NCI-H524 (cell line): Measurements from ENCODE around the gene NOXA1.
A peak's percentile ranks its signal among the peaks of the same experiment; 100 is the strongest.
"Not testable (repeated sequence)": the region's sequence is repeated elsewhere in the genome, so short reads cannot be mapped to it uniquely, and the experiment has no call there.

Experiments
- DNase-seq, 2 experiments: peaks; one replicate each; lab custom pipeline; 2025; lab: John Stamatoyannopoulos, UW

Gene NOXA1

GRCh38 chr9:137422604-137423513 lies at the start of gene NOXA1, which contains the start of gene EXD3:
TSS of gene NOXA1 (plus strand) at chr9:137423393. CDS start at chr9:137423530, 137 bp downstream.
TSS of gene EXD3 (minus strand) at chr9:137423162. CDS start at chr9:137395357, 27,805 bp downstream.
- peak; percentile 80 to 93 for DNase-seq

- DNase-seq = no peak
These were observed 49.6 kb upstream of the NOXA1 start for GRCh38 chr9:137373611-137373980.

GRCh38 chr9:137374131-137374845 lies 48.9 kb upstream of the NOXA1 start:
- no peak for DNase-seq

- no peak for DNase-seq
These were observed 47.7 kb upstream of the NOXA1 start for GRCh38 chr9:137375321-137376058.

- DNase-seq = no peak
These were observed 46.8 kb upstream of the NOXA1 start for GRCh38 chr9:137376386-137376785.

- DNase-seq = not testable (repeated sequence)
These were observed 44.3 kb upstream of the NOXA1 start for GRCh38 chr9:137378688-137379410.

GRCh38 chr9:137379761-137380161 lies 43.4 kb upstream of the NOXA1 start:
- DNase-seq = no peak

- no peak for DNase-seq
These were observed 43.0 kb upstream of the NOXA1 start for GRCh38 chr9:137380171-137380570.

- no peak for DNase-seq
These were observed 42.6 kb upstream of the NOXA1 start for GRCh38 chr9:137380606-137381005.

GRCh38 chr9:137381501-137382443 lies 41.4 kb upstream of the NOXA1 start:
- DNase-seq = no peak

GRCh38 chr9:137382444-137383080 lies 40.6 kb upstream of the NOXA1 start:
- DNase-seq = no peak

- DNase-seq = no peak
These were observed 40.0 kb upstream of the NOXA1 start for GRCh38 chr9:137383081-137383783.

- no peak for DNase-seq
These were observed 39.1 kb upstream of the NOXA1 start for GRCh38 chr9:137383784-137384756.

GRCh38 chr9:137385061-137385655 lies 38.0 kb upstream of the NOXA1 start:
- no peak for DNase-seq

- DNase-seq = not testable (repeated sequence)
These were observed 36.6 kb upstream of the NOXA1 start for GRCh38 chr9:137386507-137387113.

GRCh38 chr9:137387114-137387890 lies 35.9 kb upstream of the NOXA1 start:
- DNase-seq = no peak
